Fibroblast of gingiva (primary cell): Measurements from ENCODE around the gene LCOR.

Experiments
- DNase-seq: peaks from one replicate; pipeline ENCODE4 v3.0.0-alpha.2; 2011; ENCODE audit warnings: low read depth

LCOR gene

DNA sequence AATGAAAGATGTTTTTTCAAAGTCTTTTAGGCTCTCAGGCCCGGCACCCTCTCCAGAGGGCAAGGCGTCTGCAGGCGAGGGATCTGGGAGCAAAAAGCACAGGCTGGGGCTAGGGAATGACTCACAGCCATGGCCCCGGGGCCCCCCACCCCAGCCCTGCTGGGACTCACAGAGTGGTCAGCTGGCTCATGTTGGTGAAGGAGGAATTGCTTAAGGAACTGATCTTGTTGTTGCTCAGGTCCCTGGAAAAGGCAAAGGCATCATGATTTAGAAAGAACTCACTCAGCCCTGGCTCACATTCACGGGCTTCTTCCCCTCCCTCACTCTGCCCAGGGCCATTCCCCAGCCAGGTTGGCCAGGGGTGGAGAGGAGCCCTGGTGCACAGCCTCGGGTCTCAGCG, 202.2 kb downstream of the LCOR start:
- no peak for DNase-seq

- DNase-seq, result no peak
These were observed 203.1 kb downstream of the LCOR start for GRCh38 chr10:97034958-97035769.

DNA sequence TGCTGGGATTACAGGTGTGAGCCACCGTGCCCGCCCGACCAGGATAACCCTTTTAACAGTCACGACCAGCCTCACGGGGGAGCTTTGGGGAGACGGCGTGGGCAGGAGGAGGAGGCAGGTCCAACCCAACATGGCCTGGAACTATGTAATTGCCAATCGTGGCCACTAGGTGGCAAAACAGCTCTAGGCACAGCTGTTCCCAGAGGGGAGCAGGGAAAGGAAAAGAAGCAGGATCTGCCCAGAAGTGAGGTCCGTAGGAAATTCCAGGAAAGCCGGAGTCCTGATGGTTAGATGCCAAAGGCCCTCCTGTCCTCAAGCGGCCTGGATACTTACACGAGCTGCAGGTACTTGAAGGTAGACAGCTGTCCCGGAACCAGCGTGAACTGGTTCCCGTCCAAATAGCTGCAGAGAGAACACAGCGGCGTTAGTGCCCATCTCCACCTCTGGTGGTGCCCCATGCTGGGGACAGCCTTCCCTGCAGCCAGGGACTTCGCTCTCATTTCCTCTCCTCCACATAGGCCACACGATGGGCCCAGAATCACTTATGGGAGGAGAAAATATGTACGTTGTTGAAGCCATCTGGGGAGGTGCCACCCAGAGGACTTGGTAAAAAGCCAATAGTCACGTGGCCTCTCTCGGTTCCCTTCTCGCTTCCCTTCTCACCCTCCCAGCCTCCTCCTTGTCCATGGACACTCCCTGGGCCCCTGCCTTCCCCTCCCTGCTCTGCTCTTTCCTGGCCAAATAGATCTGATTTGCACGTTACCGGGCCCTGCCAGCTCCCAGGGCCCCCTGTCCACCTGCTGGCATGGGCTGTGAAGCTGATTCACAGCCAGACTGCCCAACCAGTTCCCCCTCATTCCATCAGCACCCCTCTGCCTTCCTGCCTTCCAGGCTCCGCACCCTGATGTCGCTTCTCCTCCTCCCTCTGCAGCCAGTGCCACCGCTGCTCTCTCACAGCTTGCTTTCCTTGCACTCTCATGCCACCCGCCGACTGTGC, 205.6 kb downstream of the LCOR start:
- DNase-seq, result peak; percentile 72

- no peak for DNase-seq
These were observed 206.6 kb downstream of the LCOR start for GRCh38 chr10:97038688-97039087.

DNA sequence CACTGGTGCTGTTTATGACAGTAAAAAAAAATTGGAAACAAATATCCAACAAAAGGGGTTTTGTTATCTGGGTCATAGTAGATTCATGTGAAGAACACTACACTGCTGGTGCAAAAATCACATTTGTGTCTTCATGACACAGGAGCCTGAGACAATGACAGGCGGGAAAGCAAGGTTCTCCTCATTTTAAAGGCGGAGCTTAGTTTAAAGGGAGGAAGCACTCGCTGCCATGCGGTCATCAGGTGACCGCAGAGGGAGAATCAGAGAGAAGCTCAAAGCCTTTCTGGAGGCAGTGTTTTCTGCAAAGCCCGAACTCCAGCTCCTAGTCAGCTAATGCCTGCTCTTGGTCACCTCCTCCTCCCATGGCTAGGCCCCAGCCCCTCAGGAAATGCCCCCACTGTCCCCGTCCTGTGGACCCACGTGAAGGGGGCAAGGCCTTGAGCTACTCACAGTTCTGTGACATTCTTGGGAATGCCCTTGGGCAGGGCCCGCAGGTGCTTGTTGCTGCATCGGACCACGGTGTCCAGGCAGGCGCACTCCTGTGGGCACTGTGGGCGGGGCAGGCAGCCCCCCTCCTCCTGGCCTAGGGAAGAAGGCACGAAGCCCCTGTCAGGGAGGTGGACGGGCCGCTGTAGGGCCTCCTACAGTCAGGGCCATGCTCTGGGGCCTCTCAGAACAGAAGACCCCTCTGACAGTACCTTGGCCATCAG, 207.6 kb downstream of the LCOR start:
- no peak for DNase-seq

- no peak for DNase-seq
These were observed 208.1 kb downstream of the LCOR start for GRCh38 chr10:97040248-97040584.

DNA sequence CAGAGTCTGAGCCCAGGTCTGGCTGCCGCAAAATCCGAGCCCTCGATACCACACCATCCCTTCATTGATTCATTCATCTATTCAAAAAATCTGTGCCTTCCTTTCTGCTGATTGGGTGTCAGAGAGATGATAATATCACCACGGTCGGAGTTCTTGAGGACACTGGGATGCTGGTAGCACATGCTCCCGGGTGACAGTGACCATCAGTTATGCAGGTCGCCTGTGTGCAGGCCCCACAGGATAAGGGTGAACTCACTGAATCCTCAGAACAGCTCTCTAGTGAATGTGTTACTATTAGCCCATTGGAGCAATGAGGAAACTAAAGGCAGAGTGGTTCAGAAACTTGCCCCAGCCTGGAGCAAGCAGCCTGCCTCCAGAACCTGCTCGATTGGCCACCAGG, 208.6 kb downstream of the LCOR start:
- no peak for DNase-seq

DNA sequence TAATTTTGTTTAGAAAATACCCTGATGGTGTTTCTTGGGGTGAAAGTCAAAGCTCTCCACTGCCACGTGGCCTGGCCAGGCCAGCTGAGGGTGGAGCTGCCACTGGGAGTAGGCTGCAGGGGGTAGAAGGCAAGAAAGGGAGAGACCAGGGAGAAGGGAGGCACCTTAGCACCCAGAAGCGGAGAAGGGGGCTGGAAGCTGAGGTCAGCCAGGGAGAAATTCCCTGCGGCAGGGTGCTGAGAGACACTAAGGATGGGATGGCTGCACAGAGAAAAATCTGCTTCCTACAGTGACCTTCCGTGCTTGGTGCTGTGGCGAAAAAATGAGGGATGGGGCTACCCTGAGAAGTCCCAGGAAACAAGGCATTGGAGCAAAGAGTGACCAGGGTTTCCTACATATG, 210.0 kb downstream of the LCOR start:
- DNase-seq, result no peak

DNA sequence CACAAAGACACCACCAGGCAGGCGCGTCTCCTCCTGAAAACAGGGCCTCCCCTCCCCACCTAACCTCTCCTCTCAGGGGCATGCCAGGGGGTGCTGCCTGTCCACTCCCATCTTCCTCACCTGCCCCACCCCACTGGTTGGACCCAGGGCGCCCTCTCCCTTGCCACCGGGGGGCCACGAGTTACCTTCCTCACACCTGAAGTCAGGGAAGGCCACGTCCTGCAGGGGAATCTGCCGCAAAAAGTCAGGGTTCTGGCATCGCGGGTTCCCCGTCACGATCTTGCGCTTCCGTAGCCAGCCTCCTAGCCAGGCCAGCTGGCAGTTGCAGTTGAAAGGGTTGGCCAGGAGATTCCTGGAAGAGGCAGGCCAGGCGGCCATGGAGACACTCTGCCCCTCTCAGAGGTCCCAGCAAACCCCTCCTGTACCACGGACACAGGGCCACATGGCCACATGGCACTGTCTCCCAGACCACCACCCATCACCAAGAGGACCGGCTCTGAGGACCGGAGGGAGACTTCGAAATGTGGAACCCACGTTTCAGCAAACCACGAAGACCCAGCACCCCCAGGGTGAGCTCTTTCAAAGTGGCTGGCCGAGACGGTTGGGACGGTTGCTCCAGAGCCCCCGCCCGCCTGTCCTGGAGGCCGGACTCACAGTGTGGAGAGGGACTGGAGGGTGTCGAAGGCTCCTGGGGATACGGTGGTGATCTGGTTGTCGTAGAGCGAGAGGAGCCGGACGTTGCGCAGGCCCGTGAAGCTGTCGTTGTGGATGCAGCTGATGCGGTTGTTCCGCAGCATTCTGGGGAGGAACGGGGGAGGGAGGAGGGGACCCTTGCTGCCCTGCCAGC, 210.8 kb downstream of the LCOR start:
- no peak for DNase-seq

GRCh38 chr10:97043563-97043855, 211.4 kb downstream of the LCOR start:
- DNase-seq, result no peak
